Uterus (tissue), 2 donors: Measurements from ENCODE around the gene SRGAP1.

Source experiments
- POLR2A ChIP-seq, 2 donors: fragments of 450-650 bp; IDR thresholded peaks; one replicate each; pipeline ENCODE4 v1.6.1; 2016; ENCODE audit warnings: antibody characterized with exemption in 2 of 2, mild to moderate bottlenecking in 1 of 2, moderate library complexity in 1 of 2
- TF ChIP-seq, protein P1 (sequence below), 4 experiments: fragments of 200-600 bp in 2 of 4; fragments of 450-650 bp in 2 of 4; sonication (generic) in 2 of 4; IDR thresholded peaks; one replicate each; pipeline ENCODE4 v1.5.1; 2016 to 2019; ENCODE audit warnings: antibody characterized with exemption in 4 of 4, mild to moderate bottlenecking in 2 of 4, moderate library complexity in 1 of 4

DNA sequence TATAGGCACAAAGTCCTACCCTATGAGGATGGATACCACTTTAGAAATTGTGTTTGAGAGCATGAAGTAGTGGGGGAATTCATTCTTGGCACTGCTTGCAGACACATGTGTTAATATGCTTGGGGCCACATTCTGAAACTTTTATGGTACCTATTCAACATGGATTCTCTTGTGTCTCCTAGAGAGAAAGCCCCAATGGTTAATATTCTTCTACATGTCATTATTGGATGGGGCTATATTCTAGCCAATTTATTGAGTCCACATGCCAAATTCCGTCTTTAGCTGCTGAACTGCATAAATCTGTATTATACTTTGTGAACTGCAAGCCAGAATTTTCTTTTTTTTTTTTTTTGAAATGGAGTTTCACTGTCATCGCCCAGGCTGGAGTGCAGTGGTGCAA is 237.6 kb downstream of the SRGAP1 start:
- TF ChIP-seq, protein P1, sequence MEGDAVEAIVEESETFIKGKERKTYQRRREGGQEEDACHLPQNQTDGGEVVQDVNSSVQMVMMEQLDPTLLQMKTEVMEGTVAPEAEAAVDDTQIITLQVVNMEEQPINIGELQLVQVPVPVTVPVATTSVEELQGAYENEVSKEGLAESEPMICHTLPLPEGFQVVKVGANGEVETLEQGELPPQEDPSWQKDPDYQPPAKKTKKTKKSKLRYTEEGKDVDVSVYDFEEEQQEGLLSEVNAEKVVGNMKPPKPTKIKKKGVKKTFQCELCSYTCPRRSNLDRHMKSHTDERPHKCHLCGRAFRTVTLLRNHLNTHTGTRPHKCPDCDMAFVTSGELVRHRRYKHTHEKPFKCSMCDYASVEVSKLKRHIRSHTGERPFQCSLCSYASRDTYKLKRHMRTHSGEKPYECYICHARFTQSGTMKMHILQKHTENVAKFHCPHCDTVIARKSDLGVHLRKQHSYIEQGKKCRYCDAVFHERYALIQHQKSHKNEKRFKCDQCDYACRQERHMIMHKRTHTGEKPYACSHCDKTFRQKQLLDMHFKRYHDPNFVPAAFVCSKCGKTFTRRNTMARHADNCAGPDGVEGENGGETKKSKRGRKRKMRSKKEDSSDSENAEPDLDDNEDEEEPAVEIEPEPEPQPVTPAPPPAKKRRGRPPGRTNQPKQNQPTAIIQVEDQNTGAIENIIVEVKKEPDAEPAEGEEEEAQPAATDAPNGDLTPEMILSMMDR (IDR thresholded peaks at IDR 0.05) = no peak
- TF ChIP-seq POLR2A (IDR thresholded peaks at IDR 0.05) = no peak
